HepG2 (cell line): Measurements from ENCODE around the gene HINFP. TPM values are rescaled to one million over a fixed set of nuclear protein-coding genes. Genes with fewer than 3 reads are reported as not detected.

Experiments used
- HOXA3 ChIP-seq: sonication (generic); formaldehyde crosslinking; IDR thresholded peaks from 2 replicates; pipeline ENCODE4 v1.5.0; 2020; ENCODE audit warnings: missing genetic modification reagents
- ISX ChIP-seq: sonication (generic); formaldehyde crosslinking; conservative IDR thresholded peaks from 2 replicates; pipeline ENCODE4 v1.5.0; 2020; ENCODE audit warnings: missing genetic modification reagents
- KMT2B ChIP-seq: IDR thresholded peaks from 2 replicates; pipeline ENCODE4 v1.6.1; 2016; ENCODE audit warnings: missing genetic modification reagents, missing compliant biosample characterization
- RBM39 ChIP-seq: fragments of 200-400 bp; formaldehyde crosslinking; IDR thresholded peaks from one replicate; pipeline ENCODE4 v1.6.1; 2018; ENCODE audit warnings: antibody characterized with exemption, mild to moderate bottlenecking, low read depth, low read length; ENCODE audit not compliant: poor library complexity, severe bottlenecking
- RFXAP ChIP-seq: sonication (generic); formaldehyde crosslinking; IDR thresholded peaks from 2 replicates; pipeline ENCODE4 v1.4.0; 2020; ENCODE audit warnings: missing genetic modification reagents, borderline replicate concordance
- SMYD3 ChIP-seq: sonication (generic); formaldehyde crosslinking; IDR thresholded peaks from 2 replicates; pipeline ENCODE4 v1.8.1; 2023; ENCODE audit warnings: mild to moderate bottlenecking, missing genetic modification reagents
- TCF7L2 ChIP-seq: IDR thresholded peaks from 2 replicates; pipeline ENCODE4 v1.6.1; 2011; ENCODE audit warnings: mild to moderate bottlenecking, low read depth, low read length, moderate library complexity
- ZBTB1 ChIP-seq: sonication (generic); formaldehyde crosslinking; IDR thresholded peaks from 2 replicates; pipeline ENCODE4 v1.4.0; 2020; ENCODE audit warnings: missing genetic modification reagents, borderline replicate concordance
- ZBTB38 ChIP-seq: sonication (generic); formaldehyde crosslinking; IDR thresholded peaks from 2 replicates; pipeline ENCODE4 v1.5.1; 2020; ENCODE audit warnings: mild to moderate bottlenecking, missing genetic modification reagents
- ZNF20 ChIP-seq: sonication (generic); formaldehyde crosslinking; IDR thresholded peaks from 2 replicates; pipeline ENCODE4 v1.4.0; 2020; ENCODE audit warnings: mild to moderate bottlenecking, moderate library complexity, missing genetic modification reagents
- ZNF510 ChIP-seq: sonication (generic); formaldehyde crosslinking; IDR thresholded peaks from 2 replicates; pipeline ENCODE4 v1.4.0; 2020; ENCODE audit warnings: low read depth, mild to moderate bottlenecking, missing genetic modification reagents
- ZNF567 ChIP-seq: sonication (generic); formaldehyde crosslinking; IDR thresholded peaks from 2 replicates; pipeline ENCODE4 v1.8.1; 2023; ENCODE audit warnings: mild to moderate bottlenecking, missing genetic modification reagents, borderline replicate concordance
- polyA plus RNA-seq, 8 experiments: library from polyadenylated mRNA; depleted of rRNA in 3 of 8; stranded (reverse) in 7 of 8; unstranded in 1 of 8; fragments of >200 nt; fragmentation: Illumina TruSeq in 4 of 8; extraction: Trizol in 4 of 8; gene quantifications; 2 replicates each; pipeline versions ENCODE4 v1.2.1 to v1.2.3, GENCODE V29; 2011 to 2016; ENCODE audit warnings: low read depth in 4 of 8, missing spikeins in 1 of 8, mixed read lengths in 1 of 8; ENCODE audit not compliant: insufficient read depth in 1 of 8
- total RNA-seq, 5 experiments: library from RNA; depleted of rRNA; stranded (reverse); fragments of >200 nt; fragmentation: Illumina TruSeq; extraction: Trizol; gene quantifications; 2 replicates each; pipeline ENCODE4 v1.2.3, GENCODE V29; 2016; ENCODE audit warnings: low read depth in 1 of 5
- TF ChIP-seq, protein P1 (sequence below): sonication (generic); formaldehyde crosslinking; IDR thresholded peaks from 2 replicates; pipeline ENCODE4 v1.5.1; 2020; ENCODE audit warnings: missing genetic modification reagents, mild to moderate bottlenecking, borderline replicate concordance
- TF ChIP-seq, protein P2 (sequence below): sonication (generic); formaldehyde crosslinking; IDR thresholded peaks from 2 replicates; pipeline ENCODE4 v1.9.0; 2021; ENCODE audit warnings: missing genetic modification reagents, borderline replicate concordance
- TF ChIP-seq, protein P3 (sequence below): sonication (generic); formaldehyde crosslinking; IDR thresholded peaks from 2 replicates; pipeline ENCODE4 v1.4.0; 2020; ENCODE audit warnings: missing genetic modification reagents, mild to moderate bottlenecking, borderline replicate concordance
- TF ChIP-seq, protein P4 (sequence below): sonication (generic); formaldehyde crosslinking; IDR thresholded peaks from 2 replicates; pipeline ENCODE4 v1.5.0; 2020; ENCODE audit warnings: mild to moderate bottlenecking, missing genetic modification reagents, borderline replicate concordance
- TF ChIP-seq, protein P5 (sequence below): sonication (generic); formaldehyde crosslinking; IDR thresholded peaks from 2 replicates; pipeline ENCODE4 v1.8.0; 2022; ENCODE audit warnings: mild to moderate bottlenecking, missing genetic modification reagents, moderate library complexity

HINFP gene
- total and polyA plus RNA-seq, 2 of the 13 experiments (the other 11 are each of a cell fraction or from before 2014, with no cell fraction given) = 15.1 to 21.4 TPM

DNA sequence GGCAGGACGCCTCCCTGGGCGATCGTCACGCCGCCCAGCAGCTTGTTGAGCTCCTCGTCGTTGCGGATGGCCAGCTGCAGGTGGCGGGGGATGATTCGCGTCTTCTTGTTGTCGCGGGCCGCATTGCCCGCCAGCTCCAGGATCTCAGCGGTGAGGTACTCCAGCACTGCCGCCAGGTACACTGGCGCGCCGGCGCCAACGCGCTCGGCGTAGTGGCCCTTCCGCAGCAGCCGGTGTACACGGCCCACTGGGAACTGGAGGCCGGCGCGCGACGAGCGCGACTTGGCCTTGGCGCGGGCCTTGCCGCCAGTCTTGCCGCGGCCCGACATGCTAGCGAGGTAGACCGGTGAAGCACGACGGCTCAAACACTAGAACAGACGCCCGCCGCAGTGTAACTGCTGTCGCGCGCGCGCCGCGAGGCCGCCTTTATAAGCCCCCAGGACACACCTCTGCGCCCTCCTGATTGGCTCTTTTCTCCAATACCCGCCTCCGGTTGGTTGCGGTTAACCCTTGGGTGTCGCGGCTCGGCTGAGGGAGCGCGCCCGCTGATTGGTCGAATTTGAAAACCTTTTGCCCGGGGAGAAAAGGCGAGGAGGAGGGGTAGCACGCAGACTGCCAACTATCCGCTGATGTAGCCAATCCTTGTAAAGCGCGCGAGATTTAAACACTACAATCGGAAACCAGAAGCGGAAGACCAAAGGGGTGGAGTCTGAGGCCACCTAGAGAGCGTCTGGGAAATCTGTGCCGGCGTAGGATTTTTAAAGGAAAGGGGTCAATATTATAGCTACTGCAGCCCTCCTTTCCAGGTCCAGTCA is 26.1 kb upstream of the HINFP start (continued):
- TF ChIP-seq ZNF20 (CRISPR knock-in tag) (peak; percentile 53; the same call in 1 of the 2 replicates), ZBTB38 (peak; percentile 76; the same call in 1 of the 2 replicates), RFXAP (CRISPR knock-in tag) (peak; percentile 90), ZNF510 (CRISPR knock-in tag) (no peak), HOXA3 (CRISPR knock-in tag) (peak; percentile 73; the same call in 1 of the 2 replicates), RBM39 (peak; percentile 99), ZNF567 (CRISPR knock-in tag) (0 out of 2 replicates have a peak, but pooled peaks have one; percentile 90), ZBTB1 (no peak), KMT2B (CRISPR knock-in tag) (peak; percentile 68), SMYD3 (CRISPR knock-in tag) (peak; percentile 88; the same call in 1 of the 2 replicates), ISX (CRISPR knock-in tag) (no peak; the same call in 1 of the 2 replicates), TCF7L2 (no peak)
- TF ChIP-seq, protein P1, sequence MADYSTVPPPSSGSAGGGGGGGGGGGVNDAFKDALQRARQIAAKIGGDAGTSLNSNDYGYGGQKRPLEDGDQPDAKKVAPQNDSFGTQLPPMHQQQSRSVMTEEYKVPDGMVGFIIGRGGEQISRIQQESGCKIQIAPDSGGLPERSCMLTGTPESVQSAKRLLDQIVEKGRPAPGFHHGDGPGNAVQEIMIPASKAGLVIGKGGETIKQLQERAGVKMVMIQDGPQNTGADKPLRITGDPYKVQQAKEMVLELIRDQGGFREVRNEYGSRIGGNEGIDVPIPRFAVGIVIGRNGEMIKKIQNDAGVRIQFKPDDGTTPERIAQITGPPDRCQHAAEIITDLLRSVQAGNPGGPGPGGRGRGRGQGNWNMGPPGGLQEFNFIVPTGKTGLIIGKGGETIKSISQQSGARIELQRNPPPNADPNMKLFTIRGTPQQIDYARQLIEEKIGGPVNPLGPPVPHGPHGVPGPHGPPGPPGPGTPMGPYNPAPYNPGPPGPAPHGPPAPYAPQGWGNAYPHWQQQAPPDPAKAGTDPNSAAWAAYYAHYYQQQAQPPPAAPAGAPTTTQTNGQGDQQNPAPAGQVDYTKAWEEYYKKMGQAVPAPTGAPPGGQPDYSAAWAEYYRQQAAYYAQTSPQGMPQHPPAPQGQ (CRISPR knock-in tag) = 0 out of 2 replicates have a peak, but pooled peaks have one; percentile 79
- TF ChIP-seq, protein P2, sequence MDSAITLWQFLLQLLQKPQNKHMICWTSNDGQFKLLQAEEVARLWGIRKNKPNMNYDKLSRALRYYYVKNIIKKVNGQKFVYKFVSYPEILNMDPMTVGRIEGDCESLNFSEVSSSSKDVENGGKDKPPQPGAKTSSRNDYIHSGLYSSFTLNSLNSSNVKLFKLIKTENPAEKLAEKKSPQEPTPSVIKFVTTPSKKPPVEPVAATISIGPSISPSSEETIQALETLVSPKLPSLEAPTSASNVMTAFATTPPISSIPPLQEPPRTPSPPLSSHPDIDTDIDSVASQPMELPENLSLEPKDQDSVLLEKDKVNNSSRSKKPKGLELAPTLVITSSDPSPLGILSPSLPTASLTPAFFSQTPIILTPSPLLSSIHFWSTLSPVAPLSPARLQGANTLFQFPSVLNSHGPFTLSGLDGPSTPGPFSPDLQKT (CRISPR knock-in tag) = 0 out of 2 replicates have a peak, but pooled peaks have one; percentile 25
- TF ChIP-seq, protein P3, sequence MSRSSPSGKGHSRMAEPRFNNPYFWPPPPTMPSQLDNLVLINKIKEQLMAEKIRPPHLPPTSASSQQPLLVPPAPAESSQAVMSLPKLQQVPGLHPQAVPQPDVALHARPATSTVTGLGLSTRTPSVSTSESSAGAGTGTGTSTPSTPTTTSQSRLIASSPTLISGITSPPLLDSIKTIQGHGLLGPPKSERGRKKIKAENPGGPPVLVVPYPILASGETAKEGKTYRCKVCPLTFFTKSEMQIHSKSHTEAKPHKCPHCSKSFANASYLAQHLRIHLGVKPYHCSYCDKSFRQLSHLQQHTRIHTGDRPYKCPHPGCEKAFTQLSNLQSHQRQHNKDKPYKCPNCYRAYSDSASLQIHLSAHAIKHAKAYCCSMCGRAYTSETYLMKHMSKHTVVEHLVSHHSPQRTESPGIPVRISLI = no peak
- TF ChIP-seq, protein P4, sequence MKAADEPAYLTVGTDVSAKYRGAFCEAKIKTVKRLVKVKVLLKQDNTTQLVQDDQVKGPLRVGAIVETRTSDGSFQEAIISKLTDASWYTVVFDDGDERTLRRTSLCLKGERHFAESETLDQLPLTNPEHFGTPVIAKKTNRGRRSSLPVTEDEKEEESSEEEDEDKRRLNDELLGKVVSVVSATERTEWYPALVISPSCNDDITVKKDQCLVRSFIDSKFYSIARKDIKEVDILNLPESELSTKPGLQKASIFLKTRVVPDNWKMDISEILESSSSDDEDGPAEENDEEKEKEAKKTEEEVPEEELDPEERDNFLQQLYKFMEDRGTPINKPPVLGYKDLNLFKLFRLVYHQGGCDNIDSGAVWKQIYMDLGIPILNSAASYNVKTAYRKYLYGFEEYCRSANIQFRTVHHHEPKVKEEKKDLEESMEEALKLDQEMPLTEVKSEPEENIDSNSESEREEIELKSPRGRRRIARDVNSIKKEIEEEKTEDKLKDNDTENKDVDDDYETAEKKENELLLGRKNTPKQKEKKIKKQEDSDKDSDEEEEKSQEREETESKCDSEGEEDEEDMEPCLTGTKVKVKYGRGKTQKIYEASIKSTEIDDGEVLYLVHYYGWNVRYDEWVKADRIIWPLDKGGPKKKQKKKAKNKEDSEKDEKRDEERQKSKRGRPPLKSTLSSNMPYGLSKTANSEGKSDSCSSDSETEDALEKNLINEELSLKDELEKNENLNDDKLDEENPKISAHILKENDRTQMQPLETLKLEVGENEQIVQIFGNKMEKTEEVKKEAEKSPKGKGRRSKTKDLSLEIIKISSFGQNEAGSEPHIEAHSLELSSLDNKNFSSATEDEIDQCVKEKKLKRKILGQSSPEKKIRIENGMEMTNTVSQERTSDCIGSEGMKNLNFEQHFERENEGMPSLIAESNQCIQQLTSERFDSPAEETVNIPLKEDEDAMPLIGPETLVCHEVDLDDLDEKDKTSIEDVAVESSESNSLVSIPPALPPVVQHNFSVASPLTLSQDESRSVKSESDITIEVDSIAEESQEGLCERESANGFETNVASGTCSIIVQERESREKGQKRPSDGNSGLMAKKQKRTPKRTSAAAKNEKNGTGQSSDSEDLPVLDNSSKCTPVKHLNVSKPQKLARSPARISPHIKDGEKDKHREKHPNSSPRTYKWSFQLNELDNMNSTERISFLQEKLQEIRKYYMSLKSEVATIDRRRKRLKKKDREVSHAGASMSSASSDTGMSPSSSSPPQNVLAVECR = peak; percentile 97
- TF ChIP-seq, protein P5, sequence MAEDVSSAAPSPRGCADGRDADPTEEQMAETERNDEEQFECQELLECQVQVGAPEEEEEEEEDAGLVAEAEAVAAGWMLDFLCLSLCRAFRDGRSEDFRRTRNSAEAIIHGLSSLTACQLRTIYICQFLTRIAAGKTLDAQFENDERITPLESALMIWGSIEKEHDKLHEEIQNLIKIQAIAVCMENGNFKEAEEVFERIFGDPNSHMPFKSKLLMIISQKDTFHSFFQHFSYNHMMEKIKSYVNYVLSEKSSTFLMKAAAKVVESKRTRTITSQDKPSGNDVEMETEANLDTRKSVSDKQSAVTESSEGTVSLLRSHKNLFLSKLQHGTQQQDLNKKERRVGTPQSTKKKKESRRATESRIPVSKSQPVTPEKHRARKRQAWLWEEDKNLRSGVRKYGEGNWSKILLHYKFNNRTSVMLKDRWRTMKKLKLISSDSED (CRISPR knock-in tag) = peak; percentile 69; the same call in 1 of the 2 replicates
